ENCODE measurements around the gene ZNF446.

DNA sequence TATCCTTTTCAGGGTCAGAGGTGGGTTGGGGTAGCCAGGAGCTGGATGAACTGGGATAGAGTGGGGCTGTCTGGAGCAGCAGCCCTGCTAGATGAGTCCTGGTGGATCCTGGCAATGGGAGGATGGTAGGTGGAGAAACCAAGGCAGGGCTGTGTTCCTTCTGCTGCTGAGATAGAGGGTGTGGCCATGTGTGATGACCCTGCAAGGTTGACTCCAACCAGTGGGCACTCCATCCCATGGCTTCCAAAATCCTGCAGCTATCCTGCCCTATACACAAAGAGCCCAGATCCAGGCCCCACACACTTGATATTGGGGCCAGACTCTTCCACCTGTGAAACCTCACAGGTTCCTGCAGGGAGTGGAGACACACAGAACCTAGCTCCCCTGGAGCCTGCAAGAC, 2.4 kb upstream of the ZNF446 start:
- TF ChIP-seq, protein P1, sequence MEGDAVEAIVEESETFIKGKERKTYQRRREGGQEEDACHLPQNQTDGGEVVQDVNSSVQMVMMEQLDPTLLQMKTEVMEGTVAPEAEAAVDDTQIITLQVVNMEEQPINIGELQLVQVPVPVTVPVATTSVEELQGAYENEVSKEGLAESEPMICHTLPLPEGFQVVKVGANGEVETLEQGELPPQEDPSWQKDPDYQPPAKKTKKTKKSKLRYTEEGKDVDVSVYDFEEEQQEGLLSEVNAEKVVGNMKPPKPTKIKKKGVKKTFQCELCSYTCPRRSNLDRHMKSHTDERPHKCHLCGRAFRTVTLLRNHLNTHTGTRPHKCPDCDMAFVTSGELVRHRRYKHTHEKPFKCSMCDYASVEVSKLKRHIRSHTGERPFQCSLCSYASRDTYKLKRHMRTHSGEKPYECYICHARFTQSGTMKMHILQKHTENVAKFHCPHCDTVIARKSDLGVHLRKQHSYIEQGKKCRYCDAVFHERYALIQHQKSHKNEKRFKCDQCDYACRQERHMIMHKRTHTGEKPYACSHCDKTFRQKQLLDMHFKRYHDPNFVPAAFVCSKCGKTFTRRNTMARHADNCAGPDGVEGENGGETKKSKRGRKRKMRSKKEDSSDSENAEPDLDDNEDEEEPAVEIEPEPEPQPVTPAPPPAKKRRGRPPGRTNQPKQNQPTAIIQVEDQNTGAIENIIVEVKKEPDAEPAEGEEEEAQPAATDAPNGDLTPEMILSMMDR (IDR thresholded peaks at IDR 0.05), result no peak
- no peak for TF ChIP-seq EZH2 (IDR thresholded peaks at IDR 0.05; ENCODE audit: borderline replicate concordance, insufficient read depth, low read depth, low read length, poor library complexity, severe bottlenecking)
